Stimulated activated effector memory CD8-positive, alpha-beta T cell treated with anti-CD3 and anti-CD28 coated beads, Interleukin-12 subunit alpha, Interleukin-12 subunit beta, amount 100 ng/mL, for 72 hours (primary cell): ENCODE results near the gene PRR36.
"Not testable (repeated sequence)": the region's sequence is repeated elsewhere in the genome, so short reads cannot be mapped to it uniquely, and the experiment has no call there.

Experiments
- ATAC-seq: fragments of 150-1000 bp; cut with Tn5 transposase; 2 replicates; pipeline ENCODE4 v1.10.0; 2021
- DNase-seq, 2 donors: peaks; one replicate each; pipeline ENCODE4 v3.0.0; 2021 to 2022; ENCODE audit warnings: low spot score in 2 of 2
- H3K27ac Mint-ChIP-seq: one replicate; pipeline ENCODE4 v1.8.0; 2022; ENCODE audit warnings: mild to moderate bottlenecking, mixed read lengths
- H3K36me3 Mint-ChIP-seq: one replicate; pipeline ENCODE4 v1.8.0; 2022; ENCODE audit warnings: mild to moderate bottlenecking, mixed read lengths
- H3K4me1 Mint-ChIP-seq: one replicate; pipeline ENCODE4 v1.8.0; 2022; ENCODE audit warnings: mixed read lengths
- H3K4me3 Mint-ChIP-seq: one replicate; pipeline ENCODE4 v1.8.0; 2022; ENCODE audit warnings: mild to moderate bottlenecking, mixed read lengths
- H3K9me3 Mint-ChIP-seq: one replicate; pipeline ENCODE4 v1.8.0; 2022; ENCODE audit warnings: mixed read lengths

Gene PRR36

DNA sequence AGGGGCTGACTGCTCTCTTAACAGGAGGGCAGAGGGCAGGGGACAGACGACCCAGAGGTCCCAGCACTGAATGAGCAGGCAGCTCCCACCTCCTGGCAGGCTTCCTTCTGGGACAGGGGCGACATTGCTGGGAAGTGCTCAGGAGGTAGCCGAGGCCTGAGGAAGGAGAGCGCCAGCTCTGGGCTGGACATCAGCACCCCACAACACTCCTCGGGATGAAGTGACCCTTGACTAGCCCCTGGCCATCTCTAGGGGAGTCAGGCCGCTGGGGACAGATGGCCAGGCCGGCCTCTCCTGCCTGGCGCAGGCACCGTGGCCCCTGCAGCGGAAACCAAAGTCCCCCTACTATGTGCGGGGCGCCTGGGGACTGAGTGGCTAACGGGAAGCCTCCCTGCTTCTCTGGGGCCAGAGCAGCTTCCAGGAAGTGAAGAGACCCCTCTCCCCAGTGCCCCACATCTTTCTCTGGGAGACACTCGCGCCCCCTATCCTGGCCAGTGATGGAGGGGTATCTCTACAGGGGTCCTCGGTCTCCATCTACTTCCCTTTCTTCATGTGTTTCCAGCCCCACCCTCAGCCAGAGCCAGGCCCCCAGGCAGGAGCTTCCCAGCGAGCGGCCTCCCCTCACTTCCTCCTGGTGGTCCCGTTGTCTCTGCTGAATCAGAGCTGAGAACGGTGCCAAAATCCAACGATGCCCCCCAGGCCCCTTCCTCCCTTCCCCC is 10.1 kb downstream of the PRR36 start:
- Mint-ChIP-seq H3K9me3 (no peaks in the 10 kb centered on the region), H3K4me1 (peaks cover 18% of the 10 kb centered on the region), H3K36me3 (no peaks in the 10 kb centered on the region), H3K27ac (no peak overlapping the region), H3K4me3 (no peak overlapping the region)
- ATAC-seq (no peak), DNase-seq (no peak)

DNA sequence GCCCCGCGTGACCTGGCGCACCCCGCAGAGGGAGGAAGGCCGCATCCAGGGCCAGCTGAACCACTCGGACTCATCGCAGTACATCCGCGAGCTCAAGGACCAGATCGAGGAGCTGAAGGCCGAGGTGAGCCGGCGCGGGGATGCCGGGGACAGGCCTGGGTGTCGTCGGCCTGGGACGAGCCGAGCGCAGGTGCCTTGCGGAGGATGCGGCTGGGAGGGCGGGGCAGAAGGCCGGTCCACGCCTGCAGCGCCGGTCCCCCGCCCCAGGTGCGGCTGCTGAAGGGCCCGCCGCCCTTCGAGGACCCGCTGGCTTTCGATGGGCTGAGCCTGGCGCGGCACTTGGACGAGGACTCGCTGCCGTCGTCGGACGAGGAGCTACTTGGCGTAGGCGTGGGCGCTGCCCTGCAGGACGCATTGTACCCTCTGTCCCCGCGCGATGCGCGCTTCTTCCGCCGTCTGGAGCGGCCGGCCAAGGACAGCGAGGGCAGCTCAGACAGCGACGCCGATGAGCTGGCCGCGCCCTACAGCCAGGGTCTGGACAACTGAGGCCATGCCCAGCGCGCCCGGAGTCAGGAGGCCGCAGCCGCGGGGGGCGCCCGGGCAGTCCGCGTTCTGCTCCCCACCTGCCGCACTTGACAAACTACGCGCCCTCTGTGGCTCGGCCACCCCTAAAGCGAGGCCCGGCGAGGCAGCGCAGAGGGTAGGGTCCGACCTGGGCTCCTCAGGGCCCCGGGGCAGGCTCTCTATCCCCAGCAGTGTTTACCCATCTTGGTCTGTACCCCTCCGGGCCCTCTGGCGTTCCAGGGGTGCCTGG is 10.8 kb downstream of the PRR36 start:
- Mint-ChIP-seq H3K27ac (no peak overlapping the region), H3K4me3 (no peak overlapping the region), H3K4me1 (peaks cover 12% of the 10 kb centered on the region), H3K36me3 (no peaks in the 10 kb centered on the region), H3K9me3 (no peaks in the 10 kb centered on the region)
- ATAC-seq: peak; percentile 9
- DNase-seq: no peak

DNA sequence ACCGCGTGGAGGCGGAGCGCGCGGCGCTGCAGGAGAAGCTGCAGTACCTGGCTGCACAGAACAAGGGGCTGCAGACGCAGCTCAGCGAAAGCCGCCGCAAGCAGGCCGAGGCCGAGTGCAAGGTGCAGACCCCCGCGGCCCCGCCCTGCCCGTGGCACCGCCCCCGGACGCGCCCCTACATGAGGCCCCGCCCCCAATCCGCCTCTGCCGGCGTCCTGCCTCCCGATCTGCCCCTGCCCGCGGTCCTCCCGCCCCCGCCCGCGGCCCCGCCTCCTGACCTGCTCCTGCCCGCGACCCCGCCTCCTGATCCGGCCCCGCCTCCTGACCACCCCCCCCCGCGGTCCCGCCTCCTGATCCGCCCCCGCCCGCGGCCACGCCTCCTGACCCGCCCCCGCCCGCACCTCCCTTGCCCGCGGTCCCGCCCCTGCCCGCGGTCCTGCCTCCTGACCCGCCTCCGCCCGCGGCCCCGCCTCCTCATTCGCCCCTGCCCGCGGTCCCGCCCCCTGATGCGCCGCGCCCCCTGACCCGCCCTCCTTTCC is 11.7 kb downstream of the PRR36 start:
- Mint-ChIP-seq H3K4me3 (peak overlapping the region; percentile 46), H3K4me1 (peaks cover 11% of the 10 kb centered on the region), H3K27ac (no peak overlapping the region), H3K36me3 (no peaks in the 10 kb centered on the region), H3K9me3 (no peaks in the 10 kb centered on the region)
- peak; percentile 53 for ATAC-seq
- DNase-seq: peak; percentile 47 to 67

DNA sequence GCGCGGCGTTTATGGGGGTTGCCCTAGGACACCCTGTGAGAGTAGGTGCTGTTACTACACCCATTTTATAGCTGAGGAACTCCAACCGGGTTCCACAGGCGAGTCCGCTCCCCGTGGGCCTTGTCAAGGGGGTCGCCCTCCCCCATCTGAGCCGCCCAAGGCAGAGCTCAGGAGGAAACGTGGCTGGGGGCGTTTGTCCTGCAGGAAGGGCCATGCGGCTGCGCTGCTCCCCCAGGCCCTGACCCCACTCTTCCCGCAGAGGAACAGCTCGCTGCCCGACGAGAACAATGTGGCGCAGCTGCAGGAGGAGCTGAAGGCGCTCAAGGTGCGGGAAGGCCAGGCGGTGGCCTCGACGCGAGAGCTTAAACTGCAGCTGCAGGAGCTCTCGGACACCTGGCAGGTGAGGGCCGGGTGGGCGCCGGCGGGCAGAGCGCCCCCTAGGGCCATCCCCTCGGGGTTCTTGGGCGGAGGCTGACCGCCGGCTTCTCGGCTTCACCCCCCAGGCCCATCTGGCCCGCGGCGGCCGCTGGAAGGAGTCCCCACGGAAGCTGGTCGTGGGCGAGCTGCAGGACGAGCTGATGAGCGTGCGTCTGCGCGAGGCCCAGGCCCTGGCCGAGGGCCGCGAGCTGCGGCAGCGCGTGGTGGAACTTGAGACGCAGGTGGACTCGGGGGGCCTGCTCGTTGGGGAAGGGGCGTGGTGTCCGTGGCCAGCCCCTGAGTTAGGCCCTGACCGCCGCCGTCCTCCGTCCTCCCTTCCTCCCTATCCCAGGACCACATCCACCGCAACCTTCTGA is 12.4 kb downstream of the PRR36 start:
- peaks cover 11% of the 10 kb centered on the region for H3K4me1 Mint-ChIP-seq
- peak; percentile 9 for ATAC-seq
- peak overlapping the region; percentile 46 for H3K4me3 Mint-ChIP-seq
- H3K36me3 Mint-ChIP-seq: no peaks in the 10 kb centered on the region
- no peak for DNase-seq
- no peaks in the 10 kb centered on the region for H3K9me3 Mint-ChIP-seq
- H3K27ac Mint-ChIP-seq: no peak overlapping the region

DNA sequence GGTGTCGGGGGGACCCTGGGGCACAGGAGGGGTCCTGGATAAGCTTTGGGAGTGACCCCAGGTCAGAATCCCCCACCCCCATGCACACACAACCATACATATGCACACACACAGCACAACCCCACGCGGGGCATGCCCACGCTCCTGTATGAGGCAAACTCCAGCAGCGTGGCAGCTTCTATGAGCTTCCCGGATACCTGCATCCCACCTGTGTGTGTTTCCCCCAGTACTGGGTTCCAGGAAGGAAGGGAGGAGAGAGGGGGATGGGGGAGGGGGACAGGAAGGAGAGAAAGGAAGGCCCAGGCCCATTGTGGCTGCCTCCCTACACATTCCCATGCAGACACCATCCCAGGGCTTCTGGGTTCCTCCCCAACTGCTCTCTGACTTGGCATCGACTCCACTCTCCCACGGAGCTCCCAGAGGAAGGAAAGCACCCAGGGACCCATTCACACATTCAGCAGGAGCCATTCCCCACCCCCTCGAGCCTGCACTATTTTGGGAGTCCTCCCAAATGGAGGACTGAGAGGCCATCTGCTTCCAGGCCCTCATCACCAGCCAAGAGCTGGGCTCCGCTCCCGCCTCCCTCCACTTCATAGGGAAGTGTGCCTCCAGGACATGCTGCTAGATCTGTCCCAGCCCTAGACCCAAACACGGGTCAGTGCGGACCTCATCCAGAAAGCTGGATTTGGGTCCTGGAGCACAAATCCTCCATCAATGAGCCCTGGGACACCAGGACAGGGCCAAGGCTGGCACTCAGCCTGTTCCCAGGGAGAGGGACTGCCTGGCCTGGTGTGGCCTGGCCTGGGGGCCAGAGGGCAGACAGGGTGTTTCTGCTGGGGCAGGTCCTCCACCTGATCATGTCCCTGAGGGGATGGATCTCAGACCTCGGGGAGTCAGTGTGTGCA is 13.2 kb downstream of the PRR36 start:
- DNase-seq (no peak), ATAC-seq (no peak)
- Mint-ChIP-seq H3K9me3 (no peaks in the 10 kb centered on the region), H3K27ac (no peak overlapping the region), H3K4me3 (peak overlapping the region; percentile 46), H3K36me3 (no peaks in the 10 kb centered on the region), H3K4me1 (peaks cover 11% of the 10 kb centered on the region)

DNA sequence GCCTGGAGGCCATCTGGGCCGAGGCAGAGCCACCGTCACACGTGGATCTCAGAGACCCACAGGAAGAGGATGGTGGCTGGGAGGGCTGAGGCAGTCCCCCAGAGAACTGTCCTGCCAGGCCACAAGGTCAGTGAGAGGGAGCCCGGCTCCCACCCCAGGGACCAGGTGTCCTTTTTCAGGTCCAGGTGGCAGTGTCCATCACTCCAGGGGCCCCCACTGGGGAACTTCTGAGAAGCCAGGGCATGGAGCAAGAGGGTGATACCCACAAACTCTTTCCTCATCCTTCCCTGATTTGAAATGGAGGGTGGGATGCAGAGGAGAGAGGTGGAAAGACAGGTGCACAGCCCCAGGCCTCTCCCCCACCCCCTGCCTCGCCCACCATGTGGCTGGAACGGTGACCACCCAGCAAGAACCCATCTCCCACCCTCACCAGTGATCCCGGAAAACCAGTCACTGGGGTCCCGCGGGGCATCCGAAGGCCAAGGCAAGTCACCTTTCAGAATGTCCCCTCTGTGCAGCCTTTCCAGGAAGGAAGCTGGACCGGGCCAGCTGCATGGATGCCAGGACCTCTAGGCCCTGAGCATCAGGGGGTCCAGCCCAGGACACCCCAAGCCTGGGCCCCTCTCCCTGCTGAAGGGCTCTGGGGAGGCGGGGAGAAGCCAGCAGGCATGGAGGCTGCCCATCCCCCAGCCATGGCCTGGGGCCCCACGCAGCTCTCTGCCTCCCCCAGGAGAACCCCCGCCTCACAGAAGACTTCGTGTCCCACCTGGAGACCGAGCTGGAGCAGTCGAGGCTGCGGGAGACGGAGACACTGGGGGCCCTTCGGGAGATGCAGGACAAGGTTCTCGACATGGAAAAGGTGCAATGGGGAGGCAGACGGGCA is 14.1 kb downstream of the PRR36 start:
- Mint-ChIP-seq H3K36me3 (no peaks in the 10 kb centered on the region), H3K4me3 (no peak overlapping the region), H3K27ac (no peak overlapping the region), H3K4me1 (peaks cover 5% of the 10 kb centered on the region), H3K9me3 (no peaks in the 10 kb centered on the region)
- DNase-seq (no peak), ATAC-seq (no peak)

DNA sequence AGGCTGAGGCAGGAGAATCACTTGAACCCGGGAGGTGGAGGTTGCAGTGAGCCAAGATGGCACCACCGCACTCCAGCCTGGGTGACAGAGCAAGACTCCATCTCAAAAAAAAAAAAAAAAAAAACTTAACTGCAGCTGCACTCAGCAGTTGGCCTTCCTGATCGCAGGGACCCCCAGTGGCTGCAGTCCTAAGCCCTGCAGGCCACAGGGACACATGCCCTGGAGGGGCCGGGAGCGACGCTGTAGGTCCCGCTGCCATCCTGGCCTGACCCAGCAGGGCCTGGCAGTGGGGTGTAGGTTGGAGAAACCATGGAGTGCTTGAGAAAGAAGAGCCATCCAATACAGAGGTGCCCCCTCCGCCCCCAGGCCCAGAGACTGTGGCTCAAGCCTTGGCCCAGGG is 15.1 kb downstream of the PRR36 start:
- not testable (repeated sequence) for H3K4me1 Mint-ChIP-seq

DNA sequence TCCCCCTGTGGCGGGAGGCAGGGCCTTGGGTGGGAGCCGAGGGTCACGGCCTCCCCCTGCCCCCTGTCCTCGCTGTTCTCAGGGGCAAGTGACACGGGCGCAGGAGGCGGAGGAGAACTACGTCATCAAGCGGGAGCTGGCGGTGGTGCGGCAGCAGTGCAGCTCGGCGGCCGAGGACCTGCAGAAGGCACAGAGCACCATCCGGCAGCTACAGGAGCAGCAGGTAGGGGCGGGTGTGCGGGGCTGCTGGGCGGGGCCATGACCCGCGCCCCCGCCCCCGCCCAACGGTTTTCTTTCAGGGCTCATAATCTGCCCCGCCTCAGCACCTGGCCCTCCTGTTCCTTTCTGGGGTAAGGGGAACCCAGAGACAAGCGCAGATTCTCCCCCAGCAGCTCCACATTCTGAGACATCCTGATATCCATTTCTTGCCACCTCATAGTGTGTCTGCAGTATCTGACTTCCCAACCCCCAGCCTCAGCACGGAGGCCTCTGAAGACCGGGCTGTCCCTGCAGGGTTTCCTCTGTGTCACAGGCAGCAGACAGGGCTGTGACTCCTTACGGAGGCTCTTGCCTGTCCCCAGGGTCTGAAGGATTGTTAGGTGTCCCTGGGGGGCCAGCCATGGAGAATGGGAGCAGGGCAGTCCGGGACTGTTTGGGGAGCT is 15.9 kb downstream of the PRR36 start:
- H3K4me1 Mint-ChIP-seq: peaks cover 4% of the 10 kb centered on the region
- H3K27ac Mint-ChIP-seq: no peak overlapping the region
- DNase-seq: no peak
- no peaks in the 10 kb centered on the region for H3K36me3 Mint-ChIP-seq
- H3K9me3 Mint-ChIP-seq: no peaks in the 10 kb centered on the region
- ATAC-seq: no peak
- no peak overlapping the region for H3K4me3 Mint-ChIP-seq

More for the DNA sequence above, 15.1 kb downstream of the PRR36 start:
- H3K4me3 Mint-ChIP-seq, H3K36me3 Mint-ChIP-seq, H3K27ac Mint-ChIP-seq, H3K9me3 Mint-ChIP-seq, DNase-seq, ATAC-seq: not testable (repeated sequence)

DNA sequence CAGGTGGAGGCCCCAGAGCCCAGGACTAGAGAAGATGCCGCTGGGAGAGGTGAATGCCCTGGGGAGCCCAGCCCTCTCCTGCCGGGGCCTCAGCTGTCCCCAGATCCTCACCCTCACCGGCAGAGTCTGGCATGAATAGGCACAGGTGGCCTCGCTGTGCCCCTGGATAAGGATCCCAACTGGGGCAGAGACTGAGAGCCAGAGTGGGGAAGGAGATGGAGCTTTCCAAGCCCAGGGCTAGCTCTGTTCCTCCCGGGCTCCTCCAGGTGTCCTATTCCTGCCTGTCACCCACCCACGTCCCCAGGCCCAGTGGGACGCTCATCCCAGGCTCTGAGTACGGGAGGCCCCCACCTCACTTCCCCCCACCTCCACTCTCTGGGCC is 16.5 kb downstream of the PRR36 start:
- DNase-seq: no peak
- H3K27ac Mint-ChIP-seq: peak overlapping the region; percentile 58
- H3K9me3 Mint-ChIP-seq: no peaks in the 10 kb centered on the region
- ATAC-seq: no peak
- peaks cover 9% of the 10 kb centered on the region for H3K4me1 Mint-ChIP-seq
- H3K36me3 Mint-ChIP-seq: no peaks in the 10 kb centered on the region
- no peak overlapping the region for H3K4me3 Mint-ChIP-seq

DNA sequence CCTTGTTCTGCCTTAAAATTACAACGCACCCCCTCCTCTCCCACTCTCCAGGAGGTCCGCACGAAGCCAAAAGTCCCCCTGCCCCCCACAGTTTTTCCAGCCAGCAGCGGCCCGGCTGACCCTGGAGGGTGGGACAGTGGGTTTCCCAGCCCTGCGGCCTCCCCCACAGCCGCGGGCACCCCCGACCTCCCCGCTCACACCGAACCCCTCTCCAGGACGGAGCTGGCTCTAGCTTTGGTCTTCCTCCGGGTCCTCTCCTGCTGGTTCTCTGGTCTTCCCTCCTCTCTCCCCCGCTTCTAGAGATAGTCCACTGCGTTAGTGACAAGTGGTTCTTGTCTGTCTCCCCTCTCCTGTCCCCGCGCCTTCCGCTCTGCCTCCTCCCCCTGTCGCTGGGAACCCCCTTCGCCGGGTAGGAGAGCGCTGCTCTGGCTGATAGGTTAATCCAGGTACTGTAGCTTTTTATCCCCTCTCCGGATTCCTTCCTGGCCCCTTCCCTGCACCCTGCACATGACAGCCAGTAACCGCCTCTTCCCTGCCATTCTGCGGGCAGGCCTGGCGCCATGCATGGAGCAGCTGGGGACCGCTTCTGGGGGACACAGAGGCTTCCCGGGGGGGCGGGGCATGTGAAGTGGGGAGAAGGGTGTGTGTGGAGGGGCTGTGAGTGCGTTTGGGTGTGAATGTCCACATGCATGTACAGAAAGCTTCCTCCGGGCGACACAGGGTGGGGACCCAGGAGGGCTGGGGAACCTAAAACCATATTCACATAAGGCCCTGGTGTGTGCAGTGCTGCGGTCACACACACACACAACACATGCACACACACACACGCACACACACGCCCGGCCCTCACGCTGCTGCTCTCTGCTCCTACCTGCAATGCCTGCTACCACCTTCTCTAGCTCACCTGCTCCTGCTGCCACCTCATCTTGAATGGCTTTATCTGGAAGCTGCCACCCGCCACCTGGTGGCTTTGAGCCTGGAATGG is 17.2 kb downstream of the PRR36 start:
- DNase-seq (no peak), ATAC-seq (no peak)
- no peak overlapping the region for H3K4me3 Mint-ChIP-seq
- no peaks in the 10 kb centered on the region for H3K9me3 Mint-ChIP-seq
- H3K4me1 Mint-ChIP-seq: peaks cover 10% of the 10 kb centered on the region
- no peaks in the 10 kb centered on the region for H3K36me3 Mint-ChIP-seq
- peak overlapping the region; percentile 58 for H3K27ac Mint-ChIP-seq

DNA sequence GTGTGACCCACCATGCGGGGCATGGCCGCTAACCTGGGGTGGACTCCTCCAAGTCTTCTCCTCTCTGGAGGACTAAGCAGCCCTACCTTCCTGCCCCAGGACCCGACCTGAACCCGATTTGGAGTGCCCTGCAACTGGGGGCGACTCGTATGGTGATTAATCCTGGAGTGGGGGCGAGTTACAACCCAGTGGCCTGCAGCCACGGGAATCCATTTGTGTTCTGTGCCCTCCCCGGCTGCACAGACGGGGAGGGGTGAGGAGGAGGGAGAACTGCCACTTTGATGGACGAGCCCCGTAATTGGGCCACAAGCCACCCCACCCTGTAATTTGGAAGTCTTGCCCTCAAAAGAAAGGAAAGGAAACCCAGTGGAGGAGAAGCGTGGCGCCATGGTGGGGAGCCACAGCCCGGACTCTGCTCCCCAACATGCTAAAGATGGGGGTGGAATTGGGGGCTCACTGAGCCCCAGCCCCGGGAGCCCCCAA is 18.0 kb downstream of the PRR36 start:
- Mint-ChIP-seq H3K36me3 (no peaks in the 10 kb centered on the region), H3K4me1 (peaks cover 10% of the 10 kb centered on the region), H3K4me3 (no peak overlapping the region), H3K9me3 (no peaks in the 10 kb centered on the region), H3K27ac (no peak overlapping the region)
- ATAC-seq (no peak), DNase-seq (no peak)

DNA sequence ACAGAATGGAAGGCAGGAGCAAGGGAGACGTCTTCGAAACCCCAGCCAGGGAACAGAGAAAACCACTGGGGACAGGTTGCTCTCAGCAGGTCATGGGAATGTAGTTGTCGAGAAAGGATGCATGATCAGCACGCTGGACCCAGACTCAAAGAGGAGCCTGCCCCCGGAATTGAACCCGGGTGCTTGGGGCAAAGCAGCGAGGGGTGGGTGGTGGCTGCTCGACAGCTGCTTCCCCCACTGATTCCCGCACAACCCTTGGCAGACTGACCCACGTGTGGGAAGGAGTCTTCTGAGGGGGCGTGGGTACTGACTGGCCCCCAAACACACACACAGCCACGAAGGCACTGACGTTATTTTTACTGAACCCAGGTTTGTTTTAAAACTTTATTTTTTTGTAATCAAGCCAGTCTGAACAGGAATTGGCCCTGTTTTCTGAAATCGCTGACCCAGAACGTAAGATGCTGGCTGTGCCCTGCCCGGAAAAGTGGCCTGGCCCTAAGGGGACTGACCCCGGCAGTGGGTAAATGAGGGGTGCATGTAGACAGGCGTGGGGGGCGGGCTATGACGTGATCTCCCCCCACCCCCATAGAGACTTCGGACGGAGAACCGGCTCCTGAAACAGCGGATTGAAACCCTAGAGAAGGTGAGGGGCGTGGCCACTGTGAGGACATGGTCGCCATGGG is 18.6 kb downstream of the PRR36 start:
- H3K4me3 Mint-ChIP-seq: no peak overlapping the region
- DNase-seq: no peak
- H3K9me3 Mint-ChIP-seq: no peaks in the 10 kb centered on the region
- H3K36me3 Mint-ChIP-seq: no peaks in the 10 kb centered on the region
- ATAC-seq: no peak
- peaks cover 10% of the 10 kb centered on the region for H3K4me1 Mint-ChIP-seq
- no peak overlapping the region for H3K27ac Mint-ChIP-seq
